Kidney capillary endothelial cell (primary cell): Measurements from ENCODE around the gene DLGAP4.

Source experiments
- DNase-seq: peaks from one replicate; pipeline ENCODE4 v3.0.0-alpha.2; 2018; ENCODE audit warnings: low spot score

Gene DLGAP4

GRCh38 chr20:36333841-36334240 lies 27.7 kb downstream of the DLGAP4 start:
- no peak for DNase-seq

GRCh38 chr20:36334281-36335205 lies 28.4 kb downstream of the DLGAP4 start:
- DNase-seq = no peak

DNA sequence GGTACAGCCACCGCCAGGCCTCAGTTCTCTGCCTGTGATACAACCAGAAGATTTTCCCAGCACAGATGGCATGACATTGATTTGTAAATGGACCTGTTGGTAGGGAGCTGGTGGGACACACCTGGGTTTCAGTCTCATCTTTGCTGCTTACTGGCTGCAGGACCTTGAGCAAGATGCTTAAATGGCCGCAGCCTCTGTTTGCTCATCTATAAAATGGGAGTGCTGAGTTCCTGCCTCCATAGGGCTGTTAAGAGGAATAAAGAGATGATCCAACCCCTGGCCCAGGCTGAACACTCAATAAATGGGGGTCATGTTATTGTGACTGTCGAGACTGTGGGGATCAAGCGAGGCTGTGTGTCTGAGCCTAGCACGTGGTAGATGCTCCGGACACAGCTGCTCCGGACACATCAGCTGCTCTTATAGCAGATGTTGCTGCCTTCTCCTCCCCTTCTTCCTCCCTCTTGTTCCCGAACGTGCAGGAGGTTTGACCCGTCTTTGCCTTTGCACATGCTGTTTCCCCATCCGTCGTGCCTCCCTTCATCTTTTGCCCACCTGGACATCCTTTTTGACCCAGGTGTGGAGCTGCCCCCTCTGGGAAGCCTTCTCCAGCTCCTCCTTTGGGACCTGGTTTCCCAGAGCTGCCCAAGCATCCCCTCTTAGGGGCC lies 29.2 kb downstream of the DLGAP4 start:
- DNase-seq = no peak

DNA sequence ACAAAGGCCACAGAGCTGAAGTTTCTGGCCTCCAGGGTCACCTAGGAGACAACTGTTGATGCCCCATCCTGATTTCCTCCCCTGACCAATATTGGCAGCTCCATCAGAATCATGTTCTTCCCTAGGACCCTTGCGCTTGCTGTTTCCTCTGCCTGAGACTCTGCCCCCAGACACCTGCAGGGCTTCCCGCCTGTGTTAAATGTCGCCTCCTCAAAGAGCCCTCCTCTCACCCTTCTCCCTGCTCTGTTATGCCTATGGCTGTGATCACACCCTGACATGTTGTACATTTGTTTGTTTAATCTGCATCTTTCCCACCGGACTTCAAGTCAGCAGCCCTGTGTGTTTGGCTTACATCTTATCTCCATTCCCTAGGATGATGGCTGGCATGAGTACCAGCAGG lies 30.1 kb downstream of the DLGAP4 start:
- no peak for DNase-seq

DNA sequence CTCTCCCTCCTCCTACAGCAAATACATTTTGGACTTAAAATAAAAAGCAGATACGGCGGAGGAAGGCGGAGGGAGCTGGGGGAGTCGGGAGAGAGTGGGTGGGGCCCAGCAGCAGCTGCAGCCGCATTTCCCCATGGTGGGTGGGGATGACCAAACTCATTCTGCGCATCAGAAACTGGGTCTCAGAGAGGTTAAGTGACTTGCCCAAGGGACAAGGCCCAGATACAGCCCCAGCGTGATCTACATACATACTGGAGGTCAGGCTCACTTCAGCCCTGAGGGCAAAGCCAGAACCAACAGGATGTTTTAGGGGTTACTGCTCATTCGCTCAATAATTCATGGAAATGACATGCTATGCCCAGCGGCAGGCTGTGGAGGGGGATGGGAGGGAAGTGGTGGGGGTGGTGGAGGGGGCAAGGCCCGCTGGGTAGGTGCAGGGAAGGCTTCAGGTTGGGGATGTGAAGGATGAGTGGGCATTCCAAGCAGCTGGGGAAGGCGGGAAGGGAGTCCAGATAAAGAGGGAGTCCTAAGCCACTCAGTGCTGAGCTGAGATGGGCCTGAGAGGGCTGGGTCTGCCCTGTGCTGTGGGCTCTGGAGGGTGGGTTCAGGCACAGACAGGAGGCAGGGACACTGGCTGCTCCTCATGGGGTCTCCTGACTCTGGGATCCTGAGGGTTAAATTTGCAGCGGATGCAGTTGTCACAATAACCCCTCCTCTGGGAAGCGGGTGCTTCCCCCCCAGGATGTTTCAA lies 31.0 kb downstream of the DLGAP4 start:
- DNase-seq = no peak

- no peak for DNase-seq
Observed at GRCh38 chr20:36337886-36338285, 31.7 kb downstream of the DLGAP4 start.

DNA sequence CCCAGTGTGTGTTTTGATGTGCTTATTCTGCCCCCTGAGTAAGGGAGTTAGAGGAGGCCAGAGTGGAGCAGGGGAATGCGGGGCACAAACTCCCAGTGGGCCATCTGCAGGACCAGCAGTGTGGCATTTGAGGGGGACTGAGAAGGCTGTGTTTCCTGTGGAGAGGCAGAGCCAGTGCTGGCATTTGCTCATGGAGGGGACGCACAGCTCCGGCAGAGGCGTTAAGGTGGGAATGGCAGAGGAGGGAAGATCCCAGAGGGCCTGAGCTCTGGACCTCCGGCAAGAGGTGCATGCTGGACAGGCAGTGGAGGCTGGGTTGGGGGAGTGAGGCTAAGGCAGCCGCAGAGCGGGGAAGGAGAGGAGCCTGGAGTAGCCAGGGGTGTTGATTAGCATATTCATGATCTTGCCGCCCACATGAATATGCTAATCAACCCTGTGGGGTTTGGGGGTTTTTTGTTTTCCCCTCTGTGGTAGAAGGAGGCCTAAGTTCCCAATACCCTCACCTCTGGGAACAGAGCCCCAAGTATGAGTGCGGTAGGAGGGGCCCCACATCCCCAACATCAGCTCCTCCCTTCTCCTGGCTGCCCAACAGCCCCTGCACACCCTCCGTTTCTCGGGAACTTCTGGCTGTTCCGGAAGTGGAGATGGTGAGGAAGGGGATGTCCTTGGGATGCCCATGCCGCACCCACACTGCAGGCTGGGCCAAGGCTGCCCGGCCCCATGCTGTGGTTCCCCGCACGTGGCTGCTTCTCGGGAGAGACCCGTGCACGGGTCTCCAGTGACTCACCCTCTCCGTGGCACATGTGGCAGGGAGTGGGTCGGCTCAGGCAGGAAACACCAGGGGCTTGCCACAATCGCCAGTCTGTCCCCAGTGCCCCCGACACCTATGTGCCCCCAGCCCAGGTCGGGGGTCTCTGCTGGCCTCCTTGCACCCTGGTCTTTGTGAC lies 33.8 kb downstream of the DLGAP4 start:
- DNase-seq = no peak

DNA sequence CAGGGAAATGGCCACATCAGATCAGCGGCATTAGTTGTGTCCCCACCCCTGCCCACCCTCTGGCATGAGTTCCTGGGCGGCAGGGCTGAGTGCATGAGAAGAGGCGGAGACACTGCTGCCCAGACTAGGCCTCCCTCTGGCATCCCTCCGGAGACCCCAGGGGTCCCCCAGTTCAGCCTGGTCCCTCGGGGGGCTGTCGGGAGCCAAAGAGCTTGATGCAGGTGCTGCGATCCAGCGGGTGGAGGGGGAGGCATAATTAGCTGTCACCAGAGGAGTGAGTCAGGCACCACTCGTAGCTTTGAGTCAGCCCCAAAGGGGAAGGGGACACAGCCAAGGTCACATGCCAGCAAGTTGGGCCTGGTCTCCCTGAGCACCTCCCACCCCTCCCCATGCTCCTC lies 34.5 kb downstream of the DLGAP4 start:
- no peak for DNase-seq

GRCh38 chr20:36341331-36342020 lies 35.3 kb downstream of the DLGAP4 start:
- no peak for DNase-seq

DNA sequence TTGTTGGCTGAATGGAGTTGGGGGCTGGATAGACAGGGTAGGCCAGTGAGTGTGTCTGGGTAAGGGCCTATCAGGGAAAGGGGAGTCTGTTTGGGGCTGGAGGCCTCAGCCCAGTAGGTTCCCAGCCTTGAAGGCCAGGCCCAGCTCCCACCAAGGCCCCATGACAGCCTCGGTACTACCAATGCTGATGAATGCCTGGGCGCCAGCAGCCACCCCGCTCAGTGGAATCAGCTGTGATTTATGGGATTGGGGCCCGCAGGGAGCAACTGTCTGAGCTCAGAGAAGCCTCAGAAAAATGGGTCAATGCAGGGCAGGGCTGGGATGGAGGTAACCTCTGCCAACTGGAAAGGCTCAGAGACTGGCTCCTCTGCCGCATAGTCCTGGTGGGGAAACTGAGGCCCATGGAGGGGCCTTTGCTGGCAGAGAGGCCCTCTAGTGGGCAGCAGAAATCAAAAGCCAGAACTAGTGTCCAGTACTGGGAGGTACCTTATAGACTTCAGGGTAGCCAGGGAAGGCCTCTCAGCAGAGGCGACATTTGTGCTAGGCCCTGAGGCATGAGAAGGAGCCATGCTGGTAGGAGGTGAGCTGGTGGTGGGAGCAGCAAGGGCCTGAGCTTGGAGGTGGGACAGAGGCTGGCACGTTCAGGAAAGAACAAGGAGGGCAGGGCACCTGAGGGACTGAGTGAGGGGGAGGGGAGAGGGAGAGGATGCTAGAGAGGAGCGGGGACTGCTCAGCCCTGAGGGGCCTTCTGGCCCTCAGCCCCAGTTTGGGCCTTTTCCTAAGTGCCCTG lies 36.4 kb downstream of the DLGAP4 start:
- DNase-seq = no peak

DNA sequence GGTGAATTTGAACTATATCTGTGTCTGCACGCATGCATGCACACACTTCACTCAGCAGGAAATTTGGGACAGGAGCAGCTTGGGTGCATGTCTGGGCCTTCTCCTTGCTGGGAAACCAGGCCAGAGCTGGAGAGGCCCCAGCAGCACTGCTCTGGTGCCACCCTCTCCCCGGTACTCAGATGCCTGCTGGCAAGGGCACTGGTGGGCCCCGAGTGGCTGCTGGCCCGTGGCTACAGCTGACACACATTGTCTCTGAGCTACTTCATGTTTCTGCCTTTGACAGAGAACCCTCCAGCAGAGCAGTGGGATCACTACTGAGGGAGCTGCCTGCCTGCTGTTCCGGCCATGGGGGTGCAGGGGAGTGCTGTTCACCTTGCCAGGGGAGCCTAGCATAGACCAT lies 37.5 kb downstream of the DLGAP4 start:
- no peak for DNase-seq

DNA sequence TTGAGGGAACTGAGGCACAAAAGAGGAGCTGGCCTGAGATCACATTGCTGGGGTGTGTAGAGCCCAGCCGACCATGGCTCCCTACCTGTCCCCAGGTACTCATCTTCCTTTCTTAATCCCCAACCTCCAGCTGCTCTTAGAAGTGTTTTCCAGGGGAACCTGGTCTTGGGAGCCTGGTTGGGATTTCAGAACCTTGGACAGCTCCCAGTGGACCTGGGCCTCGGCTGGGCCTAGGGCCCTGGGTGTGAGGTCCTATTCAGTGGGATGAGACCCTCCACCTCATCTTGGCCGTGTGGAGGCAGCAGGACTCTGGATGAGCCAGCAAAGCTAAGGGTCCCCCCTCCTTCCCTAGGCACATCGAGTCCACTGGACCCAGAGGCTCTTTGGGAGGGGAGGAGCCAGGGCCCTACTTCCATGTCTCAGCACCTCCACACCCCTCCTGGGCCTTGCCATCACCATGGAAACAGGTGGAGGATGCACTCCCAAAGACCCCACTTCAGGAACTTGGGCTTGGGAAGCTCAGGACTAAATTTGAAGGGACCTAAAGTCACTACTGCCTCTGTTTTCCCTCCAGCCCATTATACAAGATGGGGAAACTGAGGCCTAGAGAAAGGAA lies 38.5 kb downstream of the DLGAP4 start:
- peak; percentile 53 for DNase-seq

GRCh38 chr20:36346256-36346655 lies 40.1 kb downstream of the DLGAP4 start:
- no peak for DNase-seq

GRCh38 chr20:36349384-36350170 lies 43.4 kb downstream of the DLGAP4 start:
- DNase-seq = no peak

DNA sequence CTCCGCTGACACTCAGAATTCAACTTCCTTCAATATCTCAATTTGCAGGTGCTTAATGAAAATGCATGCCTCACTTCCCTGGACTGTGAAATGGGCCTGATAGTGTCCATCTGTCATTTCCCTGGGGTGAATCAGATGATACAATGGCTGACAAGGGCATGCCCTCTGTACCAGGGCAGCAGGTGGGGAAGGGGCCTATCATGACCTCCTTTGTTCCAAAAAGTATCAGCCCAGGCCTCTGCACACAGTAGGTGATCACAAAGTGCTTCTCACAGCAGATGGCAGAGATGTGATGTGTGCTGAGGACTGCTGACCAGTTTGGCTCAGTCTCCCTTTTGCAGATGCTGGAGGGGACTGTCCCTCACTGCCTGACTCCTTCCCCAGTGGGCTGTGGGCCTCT lies 44.3 kb downstream of the DLGAP4 start:
- no peak for DNase-seq

DNA sequence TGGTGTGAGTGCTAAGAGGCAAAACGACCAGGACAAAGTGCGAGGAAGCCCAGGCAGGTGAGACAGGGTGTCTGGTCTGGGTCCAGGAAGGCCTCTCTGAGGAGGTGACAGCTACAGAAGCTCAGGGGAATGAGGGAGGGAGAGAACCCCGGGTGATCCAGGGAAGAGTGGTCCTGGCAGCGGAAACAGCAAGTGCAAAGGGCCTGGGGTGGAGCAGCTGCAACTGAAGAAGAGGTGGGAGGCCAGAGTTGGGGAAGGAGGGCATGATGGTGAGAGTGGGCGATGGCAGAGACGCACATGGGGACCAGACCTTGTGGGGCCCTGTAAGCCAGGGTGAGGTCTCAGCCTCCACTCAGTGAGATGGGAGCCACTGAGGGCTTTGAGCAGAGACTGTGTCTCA lies 45.8 kb downstream of the DLGAP4 start:
- no peak for DNase-seq

- no peak for DNase-seq
Observed at GRCh38 chr20:36352843-36353553, 46.9 kb downstream of the DLGAP4 start.

- DNase-seq = no peak
Observed at GRCh38 chr20:36353740-36354139, 47.6 kb downstream of the DLGAP4 start.
